ENCODE data around the gene MAOA.
"Not testable (repeated sequence)": the region's sequence is repeated elsewhere in the genome, so short reads cannot be mapped to it uniquely, and the experiment has no call there.

MAOA gene

GRCh38 chrX:43644124-43644701, 11.9 kb upstream of the MAOA start:
- ATAC-seq (peak; percentile 68), DNase-seq (no peak)
- peaks cover 17% of the 10 kb centered on the region for H3K4me1 Mint-ChIP-seq
- H3K4me3 Mint-ChIP-seq = no peak overlapping the region
- no peak overlapping the region for H3K27ac Mint-ChIP-seq
- H3K27me3 Mint-ChIP-seq = no peaks in the 10 kb centered on the region
- H3K9me3 Mint-ChIP-seq = no peaks in the 10 kb centered on the region
- no peaks in the 10 kb centered on the region for H3K36me3 Mint-ChIP-seq (ENCODE audit: low read depth)

- DNase-seq (no peak), ATAC-seq (no peak)
- H3K4me3 Mint-ChIP-seq = no peak overlapping the region
- no peaks in the 10 kb centered on the region for H3K9me3 Mint-ChIP-seq
- peaks cover 17% of the 10 kb centered on the region for H3K4me1 Mint-ChIP-seq
- no peaks in the 10 kb centered on the region for H3K27me3 Mint-ChIP-seq
- H3K36me3 Mint-ChIP-seq (ENCODE audit: low read depth) = no peaks in the 10 kb centered on the region
- H3K27ac Mint-ChIP-seq = no peak overlapping the region
Measured at GRCh38 chrX:43646800-43647199, 9.3 kb upstream of the MAOA start.

GRCh38 chrX:43654431-43655150, 1.5 kb upstream of the MAOA start:
- no peaks in the 10 kb centered on the region for H3K9me3 Mint-ChIP-seq
- H3K4me3 Mint-ChIP-seq = peak overlapping the region; percentile 81
- ATAC-seq = peak; percentile 98
- H3K27ac Mint-ChIP-seq = peak overlapping the region; percentile 94
- H3K36me3 Mint-ChIP-seq (ENCODE audit: low read depth) = no peaks in the 10 kb centered on the region
- H3K4me1 Mint-ChIP-seq = peaks cover 9% of the 10 kb centered on the region
- peaks cover 6% of the 10 kb centered on the region for H3K27me3 Mint-ChIP-seq
- peak; percentile 79 for DNase-seq

- Mint-ChIP-seq H3K9me3 (no peaks in the 10 kb centered on the region), H3K4me3 (peak overlapping the region; percentile 81), H3K27me3 (peaks cover 6% of the 10 kb centered on the region), H3K36me3 (ENCODE audit: low read depth) (no peaks in the 10 kb centered on the region), H3K4me1 (peaks cover 9% of the 10 kb centered on the region), H3K27ac (no peak overlapping the region)
- ATAC-seq = peak; percentile 21
- DNase-seq = peak; percentile 15
Measured at GRCh38 chrX:43655151-43656004, 721 bp upstream of the MAOA start.

- Mint-ChIP-seq H3K27me3 (peaks cover 6% of the 10 kb centered on the region), H3K9me3 (no peaks in the 10 kb centered on the region), H3K36me3 (ENCODE audit: low read depth) (no peaks in the 10 kb centered on the region), H3K4me1 (peaks cover 9% of the 10 kb centered on the region), H3K4me3 (no peak overlapping the region), H3K27ac (no peak overlapping the region)
- ATAC-seq (no peak), DNase-seq (no peak)
Measured at GRCh38 chrX:43657671-43658070, 1.6 kb downstream of the MAOA start.

GRCh38 chrX:43661521-43662240, 5.6 kb downstream of the MAOA start:
- no peak for ATAC-seq
- Mint-ChIP-seq H3K27me3 (peaks cover 7% of the 10 kb centered on the region), H3K27ac (no peak overlapping the region), H3K9me3 (no peaks in the 10 kb centered on the region), H3K36me3 (ENCODE audit: low read depth) (no peaks in the 10 kb centered on the region), H3K4me1 (peaks cover 7% of the 10 kb centered on the region), H3K4me3 (no peak overlapping the region)
- no peak for DNase-seq

- peaks cover 8% of the 10 kb centered on the region for H3K4me1 Mint-ChIP-seq
- no peaks in the 10 kb centered on the region for H3K36me3 Mint-ChIP-seq (ENCODE audit: low read depth)
- H3K27me3 Mint-ChIP-seq = peaks cover 7% of the 10 kb centered on the region
- no peak for DNase-seq
- no peak overlapping the region for H3K27ac Mint-ChIP-seq
- no peak for ATAC-seq
- H3K4me3 Mint-ChIP-seq = no peak overlapping the region
- H3K9me3 Mint-ChIP-seq = no peaks in the 10 kb centered on the region
Measured at GRCh38 chrX:43663173-43663572, 7.1 kb downstream of the MAOA start.

- no peak overlapping the region for H3K27ac Mint-ChIP-seq
- no peaks in the 10 kb centered on the region for H3K36me3 Mint-ChIP-seq (ENCODE audit: low read depth)
- ATAC-seq (no peak), DNase-seq (no peak)
- no peak overlapping the region for H3K4me3 Mint-ChIP-seq
- no peaks in the 10 kb centered on the region for H3K9me3 Mint-ChIP-seq
- H3K27me3 Mint-ChIP-seq = peaks cover 7% of the 10 kb centered on the region
- H3K4me1 Mint-ChIP-seq = peaks cover 8% of the 10 kb centered on the region
Measured at GRCh38 chrX:43664258-43664657, 8.2 kb downstream of the MAOA start.

GRCh38 chrX:43664708-43665107, 8.6 kb downstream of the MAOA start:
- DNase-seq (no peak), ATAC-seq (no peak)
- Mint-ChIP-seq H3K9me3 (no peaks in the 10 kb centered on the region), H3K27me3 (peaks cover 7% of the 10 kb centered on the region), H3K27ac (no peak overlapping the region), H3K4me1 (peaks cover 8% of the 10 kb centered on the region), H3K36me3 (ENCODE audit: low read depth) (no peaks in the 10 kb centered on the region), H3K4me3 (no peak overlapping the region)

- no peaks in the 10 kb centered on the region for H3K9me3 Mint-ChIP-seq
- ATAC-seq = peak; percentile 86
Measured at GRCh38 chrX:43666311-43666912, 10.3 kb downstream of the MAOA start.

GRCh38 chrX:43675965-43676628, 20.0 kb downstream of the MAOA start:
- not testable (repeated sequence) for H3K9me3 Mint-ChIP-seq, ATAC-seq, H3K27ac Mint-ChIP-seq

More at GRCh38 chrX:43666311-43666912, 10.3 kb downstream of the MAOA start:
- no peak for DNase-seq
- no peaks in the 10 kb centered on the region for H3K36me3 Mint-ChIP-seq (ENCODE audit: low read depth)
- H3K27ac Mint-ChIP-seq = no peak overlapping the region
- H3K4me1 Mint-ChIP-seq = peaks cover 8% of the 10 kb centered on the region
- no peak overlapping the region for H3K4me3 Mint-ChIP-seq
- peaks cover 7% of the 10 kb centered on the region for H3K27me3 Mint-ChIP-seq

GRCh38 chrX:43676971-43677572, 21.0 kb downstream of the MAOA start:
- H3K4me1 Mint-ChIP-seq = peaks cover 4% of the 10 kb centered on the region
- no peaks in the 10 kb centered on the region for H3K9me3 Mint-ChIP-seq
- H3K27ac Mint-ChIP-seq = no peak overlapping the region
- no peaks in the 10 kb centered on the region for H3K36me3 Mint-ChIP-seq (ENCODE audit: low read depth)
- ATAC-seq = no peak
- no peak for DNase-seq
- peaks cover 1% of the 10 kb centered on the region for H3K27me3 Mint-ChIP-seq
- no peak overlapping the region for H3K4me3 Mint-ChIP-seq

More at GRCh38 chrX:43675965-43676628, 20.0 kb downstream of the MAOA start:
- H3K4me1 Mint-ChIP-seq; H3K4me3 Mint-ChIP-seq; DNase-seq; H3K36me3 Mint-ChIP-seq (ENCODE audit: low read depth); H3K27me3 Mint-ChIP-seq: not testable (repeated sequence)

GRCh38 chrX:43677993-43678392, 21.9 kb downstream of the MAOA start:
- Mint-ChIP-seq H3K9me3 (no peaks in the 10 kb centered on the region), H3K4me3 (no peak overlapping the region), H3K36me3 (ENCODE audit: low read depth) (no peaks in the 10 kb centered on the region), H3K27me3 (peaks cover 1% of the 10 kb centered on the region), H3K27ac (no peak overlapping the region), H3K4me1 (peaks cover 4% of the 10 kb centered on the region)
- ATAC-seq (no peak), DNase-seq (no peak)

Data from activated naive CD8-positive, alpha-beta T cell treated with anti-CD3 and anti-CD28 coated beads, Interleukin-2, amount 50 U/mL, for 24 hours (primary cell).